GM23338 (cell line): ENCODE results near the gene KLF7. TPM values are rescaled to one million over a fixed set of nuclear protein-coding genes. Genes with fewer than 3 reads are reported as not detected.
A peak's percentile ranks its signal among the peaks of the same experiment; 100 is the strongest.

Experiments used
- ATAC-seq: fragments of 200-7000 bp; cut with Tn5 transposase; 3 replicates; pipeline ENCODE4 v1.9.1; 2020
- DNase-seq: peaks from one replicate; pipeline ENCODE4 v3.0.0-alpha.2; 2015; ENCODE audit warnings: low spot score
- H2AFZ ChIP-seq: fragments of 200-600 bp; sonication (generic); 2 replicates; pipeline ENCODE4 v1.8.0; 2016; ENCODE audit warnings: antibody characterized with exemption, mild to moderate bottlenecking, moderate library complexity
- H3F3A ChIP-seq: fragments of 200-600 bp; sonication (generic); replicated peaks from 2 replicates; pipeline ENCODE4 v1.8.0; 2017; ENCODE audit warnings: antibody characterized with exemption, mixed run types, low read depth
- H3K27ac ChIP-seq: fragments of 200-600 bp; sonication (generic); 2 replicates; pipeline ENCODE4 v1.6.1; 2016; ENCODE audit warnings: low read depth
- H3K27me3 ChIP-seq: fragments of 200-600 bp; sonication (generic); 2 replicates; pipeline ENCODE4 v1.8.0; 2016; ENCODE audit warnings: mild to moderate bottlenecking, mixed run types, moderate library complexity; ENCODE audit not compliant: insufficient read depth
- H3K36me3 ChIP-seq: fragments of 200-600 bp; sonication (generic); 2 replicates; pipeline ENCODE4 v1.8.0; 2016; ENCODE audit warnings: mild to moderate bottlenecking; ENCODE audit not compliant: insufficient read depth
- H3K4me1 ChIP-seq: fragments of 200-600 bp; sonication (generic); 2 replicates; pipeline ENCODE4 v1.8.0; 2016; ENCODE audit warnings: mild to moderate bottlenecking, moderate library complexity; ENCODE audit not compliant: insufficient read depth
- H3K4me2 ChIP-seq: fragments of 200-600 bp; sonication (generic); 2 replicates; pipeline ENCODE4 v1.7.1; 2017; ENCODE audit warnings: mixed run types
- H3K4me3 ChIP-seq: fragments of 200-600 bp; sonication (generic); 2 replicates; pipeline ENCODE4 v1.6.1; 2016; ENCODE audit warnings: mixed run types
- H3K79me2 ChIP-seq: fragments of 200-600 bp; sonication (generic); replicated peaks from 2 replicates; pipeline ENCODE4 v1.8.0; 2017; ENCODE audit warnings: mild to moderate bottlenecking; ENCODE audit not compliant: insufficient read depth
- H3K9me2 ChIP-seq: fragments of 200-600 bp; sonication (generic); 2 replicates; pipeline ENCODE4 v1.8.0; 2017; ENCODE audit not compliant: insufficient read depth
- H4K20me1 ChIP-seq: fragments of 200-600 bp; sonication (generic); replicated peaks from 2 replicates; pipeline ENCODE4 v1.8.0; 2017; ENCODE audit warnings: mild to moderate bottlenecking; ENCODE audit not compliant: insufficient read depth
- H3K27ac Mint-ChIP-seq: 2 replicates; pipeline ENCODE4 v1.8.0; 2020; ENCODE audit warnings: inconsistent platforms, mild to moderate bottlenecking, moderate library complexity, mixed read lengths
- H3K27me3 Mint-ChIP-seq: 3 replicates; pipeline ENCODE4 v1.8.0; 2022; ENCODE audit warnings: low read depth, mild to moderate bottlenecking, moderate library complexity, mixed read lengths, inconsistent platforms; ENCODE audit not compliant: insufficient read depth, poor library complexity
- H3K36me3 Mint-ChIP-seq: 3 replicates; pipeline ENCODE4 v1.8.0; 2021; ENCODE audit warnings: low read depth, mild to moderate bottlenecking, inconsistent platforms, moderate library complexity, mixed read lengths
- H3K4me1 Mint-ChIP-seq: 3 replicates; pipeline ENCODE4 v1.8.0; 2020; ENCODE audit warnings: mild to moderate bottlenecking, inconsistent platforms, mixed read lengths
- H3K4me3 Mint-ChIP-seq: 3 replicates; pipeline ENCODE4 v1.8.0; 2021; ENCODE audit warnings: moderate library complexity, mild to moderate bottlenecking, inconsistent platforms, mixed read lengths
- H3K9me3 Mint-ChIP-seq: 3 replicates; pipeline ENCODE4 v1.8.0; 2020; ENCODE audit warnings: moderate library complexity, mild to moderate bottlenecking, inconsistent platforms, mixed read lengths
- CREB1 ChIP-seq: fragments of 250-450 bp; sonication (Bioruptor Pico); IDR thresholded peaks from 2 replicates; pipeline ENCODE4 v1.5.0; 2020; ENCODE audit warnings: low read depth, mild to moderate bottlenecking, moderate library complexity
- CTCF ChIP-seq, 2 experiments: fragments of 200-600 bp in 1 of 2; sonication (generic) in 1 of 2; conservative IDR thresholded peaks; 2 replicates each; pipeline versions ENCODE4 v1.5.1 to v1.6.1; 2016 to 2017; ENCODE audit warnings: antibody characterized with exemption in 2 of 2, low read depth in 2 of 2, mild to moderate bottlenecking in 2 of 2, moderate library complexity in 1 of 2
- ETS1 ChIP-seq: IDR thresholded peaks from 2 replicates; pipeline ENCODE4 v1.6.1; 2016; ENCODE audit warnings: antibody characterized with exemption
- EZH2 ChIP-seq: fragments of 200-600 bp; sonication (generic); IDR thresholded peaks from one replicate; pipeline ENCODE4 v1.8.0; 2017; ENCODE audit warnings: antibody characterized with exemption, mild to moderate bottlenecking, low read depth; ENCODE audit not compliant: unreplicated experiment
- EZH2phosphoT487 ChIP-seq: fragments of 200-600 bp; sonication (generic); IDR thresholded peaks from one replicate; pipeline ENCODE4 v1.8.1; 2018; ENCODE audit warnings: antibody characterized with exemption; ENCODE audit not compliant: unreplicated experiment
- JUNB ChIP-seq: IDR thresholded peaks from one replicate; pipeline ENCODE4 v1.6.1; 2016; ENCODE audit warnings: antibody characterized with exemption; ENCODE audit not compliant: unreplicated experiment
- NANOG ChIP-seq: IDR thresholded peaks from 2 replicates; pipeline ENCODE4 v1.6.1; 2016; ENCODE audit warnings: antibody characterized with exemption, borderline replicate concordance
- POLR2AphosphoS5 ChIP-seq: IDR thresholded peaks from 2 replicates; pipeline ENCODE4 v1.6.1; 2016; ENCODE audit warnings: antibody characterized with exemption, low read depth
- REST ChIP-seq: IDR thresholded peaks from one replicate; pipeline ENCODE4 v1.6.1; 2018; ENCODE audit warnings: antibody characterized with exemption; ENCODE audit not compliant: unreplicated experiment
- STAT1 ChIP-seq: IDR thresholded peaks from one replicate; pipeline ENCODE4 v1.6.1; 2016; ENCODE audit warnings: antibody characterized with exemption; ENCODE audit not compliant: unreplicated experiment
- ZNF114 ChIP-seq: fragments of 250-450 bp; sonication (Bioruptor Pico); IDR thresholded peaks from 2 replicates; pipeline ENCODE4 v1.5.0; 2020; ENCODE audit warnings: mild to moderate bottlenecking, moderate library complexity
- ZNF331 ChIP-seq: fragments of 250-450 bp; sonication (Bioruptor Pico); IDR thresholded peaks from 2 replicates; pipeline ENCODE4 v1.5.0; 2020; ENCODE audit warnings: low read depth, mild to moderate bottlenecking, moderate library complexity
- ZNF462 ChIP-seq: fragments of 250-450 bp; sonication (Bioruptor Pico); IDR thresholded peaks from 2 replicates; pipeline ENCODE4 v1.5.0; 2020; ENCODE audit warnings: mild to moderate bottlenecking, moderate library complexity
- polyA plus RNA-seq: library from polyadenylated mRNA; unstranded; fragments of >200 nt; fragmentation: Nextera tagmentation; extraction: Ambion mirVana; gene quantifications from 2 replicates; pipeline ENCODE4 v1.2.1, GENCODE V29; 2016
- total RNA-seq: library from RNA; depleted of rRNA; stranded (reverse); fragments of >200 nt; shearing (Covaris generic); gene quantifications from 2 replicates; pipeline ENCODE4 v1.2.3, GENCODE V29; 2014

Gene KLF7
- total and polyA plus RNA-seq, 2 experiments from 2014 or later, result 5.7 to 15.4 TPM

GRCh38 chr2:207077266-207077665 lies 88.5 kb downstream of the KLF7 start:
- no peaks in the 10 kb centered on the region for H3K79me2 ChIP-seq
- H3K27me3 ChIP-seq, result no peaks in the 10 kb centered on the region
- H3F3A ChIP-seq, result no peaks in the 10 kb centered on the region
- peaks cover 34% of the 10 kb centered on the region for H3K4me1 ChIP-seq
- no peaks in the 10 kb centered on the region for H3K9me3 Mint-ChIP-seq
- H3K27ac Mint-ChIP-seq, result no peak overlapping the region
- ATAC-seq (no peak), DNase-seq (no peak)
- 0 out of 2 replicates have a peak overlapping the region, but pooled peaks have one; percentile 61 for H3K27ac ChIP-seq
- peaks cover 37% of the 10 kb centered on the region for H3K4me1 Mint-ChIP-seq
- TF ChIP-seq EZH2phosphoT487 (no peak), ZNF331 (CRISPR knock-in tag) (no peak), POLR2AphosphoS5 (no peak), REST (no peak), NANOG (no peak), JUNB (no peak), STAT1 (no peak), EZH2 (no peak), ZNF462 (CRISPR knock-in tag) (no peak), CTCF (conservative IDR thresholded peaks at IDR 0.05; ENCODE audit: low read depth in 2 of 2) (no peak), ETS1 (no peak), CREB1 (CRISPR knock-in tag) (no peak), ZNF114 (CRISPR knock-in tag) (no peak)
- no peaks in the 10 kb centered on the region for H4K20me1 ChIP-seq
- H3K9me2 ChIP-seq, result no peaks in the 10 kb centered on the region
- no peak overlapping the region for H2AFZ ChIP-seq
- H3K4me2 ChIP-seq, result no peak overlapping the region
- no peaks in the 10 kb centered on the region for H3K36me3 ChIP-seq
- H3K27me3 Mint-ChIP-seq, result peaks cover 3% of the 10 kb centered on the region
- peaks cover 15% of the 10 kb centered on the region for H3K36me3 Mint-ChIP-seq
- H3K4me3 ChIP-seq, result no peak overlapping the region
- no peak overlapping the region for H3K4me3 Mint-ChIP-seq
